NT2/D1 (cell line): Measurements from ENCODE around the gene TBC1D22B.

Experiments used
- SUZ12 ChIP-seq: IDR thresholded peaks from 2 replicates; pipeline ENCODE4 v1.6.1; 2011; ENCODE audit not compliant: insufficient read length, insufficient read depth; ENCODE audit errors: extremely low read depth
- ZNF274 ChIP-seq: IDR thresholded peaks from 2 replicates; pipeline ENCODE4 v1.6.1; 2011; ENCODE audit warnings: mild to moderate bottlenecking, low read depth, low read length

- TF ChIP-seq ZNF274 = no peak
- no peak for TF ChIP-seq SUZ12
Measured at GRCh38 chr6:37230104-37230503, 27.5 kb upstream of the TBC1D22B start.
